Measurements from ENCODE around the gene PSORS1C1. TPM values are rescaled to one million over a fixed set of nuclear protein-coding genes. Genes with fewer than 3 reads are reported as not detected.

Gene PSORS1C1
- total RNA-seq, 1 experiment from 2014 or later = 0.39 TPM

GRCh38 chr6:31125586-31126363 is 11.2 kb downstream of the PSORS1C1 start:
- Histone ChIP-seq H3K4me3 (no peak overlapping the region), H3K36me3 (no peaks in the 10 kb centered on the region), H3K9me3 (replicated peaks) (no peaks in the 10 kb centered on the region), H3K27ac (peak overlapping the region; percentile 45), H3K27me3 (replicated peaks) (no peaks in the 10 kb centered on the region), H3K4me1 (replicated peaks) (peaks cover 41% of the 10 kb centered on the region)
- peak; percentile 57 to 79 for DNase-seq (ENCODE audit: low read depth in 1 of 2, low spot score in 2 of 2)

- Histone ChIP-seq H3K9me3 (replicated peaks) (no peaks in the 10 kb centered on the region), H3K27me3 (replicated peaks) (no peaks in the 10 kb centered on the region), H3K27ac (peak overlapping the region; percentile 45), H3K4me3 (no peak overlapping the region), H3K36me3 (no peaks in the 10 kb centered on the region), H3K4me1 (replicated peaks) (peaks cover 41% of the 10 kb centered on the region)
- DNase-seq (ENCODE audit: low read depth in 1 of 2, low spot score in 2 of 2) = no peak
These were observed 12.0 kb downstream of the PSORS1C1 start for GRCh38 chr6:31126396-31127175.

- H3K27me3 ChIP-seq (replicated peaks) = no peaks in the 10 kb centered on the region
- H3K4me3 ChIP-seq = no peak overlapping the region
- H3K27ac ChIP-seq = no peak overlapping the region
- peak; percentile 43 to 69 for DNase-seq (ENCODE audit: low read depth in 1 of 2, low spot score in 2 of 2)
- H3K36me3 ChIP-seq = no peaks in the 10 kb centered on the region
- H3K4me1 ChIP-seq (replicated peaks) = peaks cover 29% of the 10 kb centered on the region
- no peaks in the 10 kb centered on the region for H3K9me3 ChIP-seq (replicated peaks)
These were observed 13.6 kb downstream of the PSORS1C1 start for GRCh38 chr6:31128093-31128676.

- H3K9me3 ChIP-seq (replicated peaks) = no peaks in the 10 kb centered on the region
- H3K4me1 ChIP-seq (replicated peaks) = peaks cover 26% of the 10 kb centered on the region
- no peak overlapping the region for H3K4me3 ChIP-seq
- no peaks in the 10 kb centered on the region for H3K27me3 ChIP-seq (replicated peaks)
- no peak overlapping the region for H3K27ac ChIP-seq
- no peak for DNase-seq (ENCODE audit: low read depth in 1 of 2, low spot score in 2 of 2)
- no peaks in the 10 kb centered on the region for H3K36me3 ChIP-seq
These were observed 14.5 kb downstream of the PSORS1C1 start for GRCh38 chr6:31129130-31129529.

- no peak overlapping the region for H3K4me3 ChIP-seq
These were observed 16.2 kb downstream of the PSORS1C1 start for GRCh38 chr6:31130751-31131150.

GRCh38 chr6:31131595-31131994 is 17.0 kb downstream of the PSORS1C1 start:
- Histone ChIP-seq H3K4me1 (replicated peaks) (peaks cover 3% of the 10 kb centered on the region; the same call in 1 of the 2 replicates), H3K27me3 (replicated peaks) (no peaks in the 10 kb centered on the region), H3K36me3 (no peaks in the 10 kb centered on the region), H3K27ac (no peak overlapping the region), H3K4me3 (no peak overlapping the region), H3K9me3 (replicated peaks) (no peaks in the 10 kb centered on the region)
- no peak for DNase-seq (ENCODE audit: low read depth in 1 of 2, low spot score in 2 of 2)

More at GRCh38 chr6:31130751-31131150, 16.2 kb downstream of the PSORS1C1 start:
- H3K27me3 ChIP-seq (replicated peaks) = no peaks in the 10 kb centered on the region
- H3K9me3 ChIP-seq (replicated peaks) = no peaks in the 10 kb centered on the region
- H3K4me1 ChIP-seq (replicated peaks) = peaks cover 11% of the 10 kb centered on the region
- DNase-seq (ENCODE audit: low read depth in 1 of 2, low spot score in 2 of 2) = no peak
- no peaks in the 10 kb centered on the region for H3K36me3 ChIP-seq
- H3K27ac ChIP-seq = no peak overlapping the region

GRCh38 chr6:31132806-31133205 is 18.2 kb downstream of the PSORS1C1 start:
- Histone ChIP-seq H3K4me1 (replicated peaks) (peaks cover 4% of the 10 kb centered on the region), H3K36me3 (no peaks in the 10 kb centered on the region), H3K27me3 (replicated peaks) (no peaks in the 10 kb centered on the region), H3K4me3 (no peak overlapping the region), H3K27ac (no peak overlapping the region), H3K9me3 (replicated peaks) (no peaks in the 10 kb centered on the region)
- DNase-seq (ENCODE audit: low read depth in 1 of 2, low spot score in 2 of 2) = no peak

GRCh38 chr6:31135710-31136109 is 21.1 kb downstream of the PSORS1C1 start:
- DNase-seq (ENCODE audit: low read depth in 1 of 2, low spot score in 2 of 2) = no peak
- H3K4me3 ChIP-seq = no peak overlapping the region

GRCh38 chr6:31138982-31139381 is 24.4 kb downstream of the PSORS1C1 start, which contains the start of gene PSORS1C2:
TSS of gene PSORS1C2 (minus strand) at chr6:31139066. CDS start at chr6:31139026, 40 bp downstream.
- Histone ChIP-seq H3K9me3 (replicated peaks) (no peaks in the 10 kb centered on the region), H3K27ac (no peak within 1 kb of the TSS), H3K36me3 (peaks cover 14% of the 10 kb centered on the region), H3K4me3 (no peak within 1 kb of the TSS), H3K27me3 (replicated peaks) (no peaks in the 10 kb centered on the region), H3K4me1 (replicated peaks) (peaks cover 18% of the 10 kb centered on the region)
- no peak for DNase-seq (ENCODE audit: low read depth in 1 of 2, low spot score in 2 of 2)

More at GRCh38 chr6:31135710-31136109, 21.1 kb downstream of the PSORS1C1 start:
- Histone ChIP-seq H3K4me1 (replicated peaks) (peaks cover 14% of the 10 kb centered on the region), H3K36me3 (no peaks in the 10 kb centered on the region), H3K9me3 (replicated peaks) (no peaks in the 10 kb centered on the region), H3K27me3 (replicated peaks) (no peaks in the 10 kb centered on the region), H3K27ac (no peak overlapping the region)

GRCh38 chr6:31139599-31139998 is 25.0 kb downstream of the PSORS1C1 start:
- Histone ChIP-seq H3K9me3 (replicated peaks) (no peaks in the 10 kb centered on the region), H3K27ac (no peak overlapping the region), H3K4me3 (no peak overlapping the region), H3K36me3 (peaks cover 20% of the 10 kb centered on the region), H3K4me1 (replicated peaks) (peaks cover 18% of the 10 kb centered on the region), H3K27me3 (replicated peaks) (no peaks in the 10 kb centered on the region)
- peak; percentile 47 to 64 for DNase-seq (ENCODE audit: low read depth in 1 of 2, low spot score in 2 of 2)

- H3K9me3 ChIP-seq (replicated peaks) = no peaks in the 10 kb centered on the region
- no peak for DNase-seq (ENCODE audit: low read depth in 1 of 2, low spot score in 2 of 2)
- no peaks in the 10 kb centered on the region for H3K27me3 ChIP-seq (replicated peaks)
- no peak overlapping the region for H3K27ac ChIP-seq
- peaks cover 28% of the 10 kb centered on the region for H3K36me3 ChIP-seq
- peaks cover 18% of the 10 kb centered on the region for H3K4me1 ChIP-seq (replicated peaks)
- no peak overlapping the region for H3K4me3 ChIP-seq
These were observed 26.0 kb downstream of the PSORS1C1 start for GRCh38 chr6:31140643-31141042.

- Histone ChIP-seq H3K4me1 (replicated peaks) (peaks cover 18% of the 10 kb centered on the region), H3K4me3 (no peak overlapping the region), H3K9me3 (replicated peaks) (no peaks in the 10 kb centered on the region), H3K27ac (no peak overlapping the region), H3K27me3 (replicated peaks) (no peaks in the 10 kb centered on the region), H3K36me3 (peaks cover 34% of the 10 kb centered on the region)
- no peak for DNase-seq (ENCODE audit: low read depth in 1 of 2, low spot score in 2 of 2)
These were observed 27.8 kb downstream of the PSORS1C1 start for GRCh38 chr6:31142361-31142761.

- no peaks in the 10 kb centered on the region for H3K9me3 ChIP-seq (replicated peaks)
- peaks cover 37% of the 10 kb centered on the region for H3K36me3 ChIP-seq
- H3K27me3 ChIP-seq (replicated peaks) = no peaks in the 10 kb centered on the region
- H3K4me1 ChIP-seq (replicated peaks) = peaks cover 14% of the 10 kb centered on the region
- no peak overlapping the region for H3K27ac ChIP-seq
- DNase-seq (ENCODE audit: low read depth in 1 of 2, low spot score in 2 of 2) = no peak
- no peak overlapping the region for H3K4me3 ChIP-seq
These were observed 28.5 kb downstream of the PSORS1C1 start for GRCh38 chr6:31143148-31143547.
